GM12872 (cell line): Measurements from ENCODE around the gene ATF4.

Experiments
- TF ChIP-seq, protein P1 (sequence below): IDR thresholded peaks from 3 replicates; pipeline ENCODE4 v1.5.1; 2011; ENCODE audit warnings: low read depth, mild to moderate bottlenecking, low read length, moderate library complexity; ENCODE audit not compliant: insufficient read depth

Gene ATF4

GRCh38 chr22:39504071-39504470 lies 16.3 kb upstream of the ATF4 start:
- TF ChIP-seq, protein P1, sequence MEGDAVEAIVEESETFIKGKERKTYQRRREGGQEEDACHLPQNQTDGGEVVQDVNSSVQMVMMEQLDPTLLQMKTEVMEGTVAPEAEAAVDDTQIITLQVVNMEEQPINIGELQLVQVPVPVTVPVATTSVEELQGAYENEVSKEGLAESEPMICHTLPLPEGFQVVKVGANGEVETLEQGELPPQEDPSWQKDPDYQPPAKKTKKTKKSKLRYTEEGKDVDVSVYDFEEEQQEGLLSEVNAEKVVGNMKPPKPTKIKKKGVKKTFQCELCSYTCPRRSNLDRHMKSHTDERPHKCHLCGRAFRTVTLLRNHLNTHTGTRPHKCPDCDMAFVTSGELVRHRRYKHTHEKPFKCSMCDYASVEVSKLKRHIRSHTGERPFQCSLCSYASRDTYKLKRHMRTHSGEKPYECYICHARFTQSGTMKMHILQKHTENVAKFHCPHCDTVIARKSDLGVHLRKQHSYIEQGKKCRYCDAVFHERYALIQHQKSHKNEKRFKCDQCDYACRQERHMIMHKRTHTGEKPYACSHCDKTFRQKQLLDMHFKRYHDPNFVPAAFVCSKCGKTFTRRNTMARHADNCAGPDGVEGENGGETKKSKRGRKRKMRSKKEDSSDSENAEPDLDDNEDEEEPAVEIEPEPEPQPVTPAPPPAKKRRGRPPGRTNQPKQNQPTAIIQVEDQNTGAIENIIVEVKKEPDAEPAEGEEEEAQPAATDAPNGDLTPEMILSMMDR: no peak

GRCh38 chr22:39508393-39508792 lies 12.0 kb upstream of the ATF4 start:
- TF ChIP-seq, protein P1: no peak

DNA sequence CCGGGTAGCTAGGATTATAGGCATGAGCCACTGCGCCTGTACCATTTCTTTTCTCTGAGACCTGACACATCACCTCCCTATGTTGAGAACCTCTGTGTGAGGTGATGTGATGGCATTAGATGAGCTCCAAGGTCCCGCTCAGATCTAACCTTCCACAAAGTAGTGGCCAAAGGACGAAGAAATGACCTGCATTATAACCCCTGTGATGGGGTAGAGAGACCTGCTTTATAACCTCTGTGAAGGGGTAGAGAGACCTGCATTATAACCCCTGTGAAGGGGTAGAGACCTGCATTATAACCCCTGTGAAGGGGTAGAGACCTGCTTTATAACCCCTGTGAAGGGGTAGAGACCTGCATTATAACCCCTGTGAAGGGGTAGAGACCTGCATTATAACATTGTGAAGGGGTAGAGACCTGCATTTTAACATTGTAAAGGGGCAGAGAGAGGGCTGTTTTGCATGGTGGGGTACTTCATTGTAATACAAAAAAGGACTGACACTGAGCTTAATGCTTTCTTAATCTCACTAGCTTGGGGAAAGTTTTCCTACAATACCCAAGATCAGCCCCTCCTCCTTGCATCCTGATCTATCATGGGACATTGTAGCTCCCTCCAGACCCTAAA lies 9.7 kb upstream of the ATF4 start:
- TF ChIP-seq, protein P1: no peak

DNA sequence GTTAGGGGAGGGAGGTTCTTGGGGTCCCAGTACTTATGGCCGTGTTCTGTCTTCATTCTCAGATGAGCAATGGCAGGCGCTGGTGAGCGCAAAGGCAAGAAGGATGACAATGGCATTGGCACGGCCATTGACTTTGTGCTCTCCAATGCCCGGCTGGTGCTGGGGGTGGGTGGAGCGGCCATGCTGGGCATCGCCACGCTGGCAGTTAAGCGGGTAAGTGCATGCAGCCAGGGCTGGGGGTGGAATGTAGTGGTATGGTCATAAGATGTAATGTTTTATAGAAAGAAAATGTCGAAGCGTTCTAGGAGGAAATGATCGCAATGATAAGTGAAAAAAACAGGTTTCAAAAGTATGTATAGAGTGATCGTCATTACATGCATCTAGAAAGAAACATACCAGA lies 9.1 kb upstream of the ATF4 start:
- TF ChIP-seq, protein P1: no peak

DNA sequence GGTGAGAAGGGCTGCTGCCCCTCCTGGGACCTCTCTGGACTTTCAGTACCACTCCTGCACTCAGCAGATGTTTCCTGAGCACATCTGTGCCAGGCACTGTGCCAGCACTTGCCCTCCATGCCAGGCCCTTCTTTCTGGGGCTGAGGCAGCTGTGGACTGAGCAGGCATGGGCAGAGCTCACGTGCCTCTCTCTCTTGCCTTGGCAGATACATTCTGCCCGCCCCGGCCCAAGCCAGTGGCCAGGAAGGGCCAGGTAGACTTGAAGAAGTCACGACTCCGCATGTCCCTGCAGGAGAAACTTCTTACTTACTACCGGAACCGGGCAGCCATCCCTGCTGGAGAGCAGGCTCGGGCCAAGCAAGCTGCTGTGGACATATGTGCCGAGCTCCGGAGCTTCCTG lies 8.3 kb upstream of the ATF4 start:
- TF ChIP-seq, protein P1: no peak

DNA sequence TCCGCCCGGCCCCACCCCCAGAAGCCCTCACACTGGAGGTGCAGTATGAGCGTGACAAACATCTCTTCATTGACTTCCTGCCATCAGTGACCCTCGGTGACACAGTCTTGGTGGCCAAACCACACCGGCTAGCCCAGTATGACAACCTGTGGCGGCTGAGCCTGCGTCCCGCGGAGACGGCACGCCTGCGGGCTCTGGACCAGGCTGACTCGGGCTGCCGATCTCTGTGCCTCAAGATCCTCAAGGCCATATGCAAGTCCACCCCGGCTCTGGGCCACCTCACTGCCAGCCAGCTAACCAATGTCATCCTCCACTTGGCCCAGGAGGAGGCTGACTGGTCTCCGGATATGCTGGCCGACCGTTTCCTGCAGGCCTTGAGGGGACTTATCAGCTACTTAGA lies 6.6 kb upstream of the ATF4 start:
- TF ChIP-seq, protein P1: no peak

GRCh38 chr22:39514373-39514973 lies 5.9 kb upstream of the ATF4 start:
- TF ChIP-seq, protein P1: peak; percentile 73
